Measurements from ENCODE around the gene C10orf105. TPM values are rescaled to one million over a fixed set of nuclear protein-coding genes. Genes with fewer than 3 reads are reported as not detected.

The C10orf105 gene
- total and polyA plus RNA-seq, 2 of the 13 experiments (the other 11 are each of a cell fraction or from before 2014, with no cell fraction given) = not detected

DNA sequence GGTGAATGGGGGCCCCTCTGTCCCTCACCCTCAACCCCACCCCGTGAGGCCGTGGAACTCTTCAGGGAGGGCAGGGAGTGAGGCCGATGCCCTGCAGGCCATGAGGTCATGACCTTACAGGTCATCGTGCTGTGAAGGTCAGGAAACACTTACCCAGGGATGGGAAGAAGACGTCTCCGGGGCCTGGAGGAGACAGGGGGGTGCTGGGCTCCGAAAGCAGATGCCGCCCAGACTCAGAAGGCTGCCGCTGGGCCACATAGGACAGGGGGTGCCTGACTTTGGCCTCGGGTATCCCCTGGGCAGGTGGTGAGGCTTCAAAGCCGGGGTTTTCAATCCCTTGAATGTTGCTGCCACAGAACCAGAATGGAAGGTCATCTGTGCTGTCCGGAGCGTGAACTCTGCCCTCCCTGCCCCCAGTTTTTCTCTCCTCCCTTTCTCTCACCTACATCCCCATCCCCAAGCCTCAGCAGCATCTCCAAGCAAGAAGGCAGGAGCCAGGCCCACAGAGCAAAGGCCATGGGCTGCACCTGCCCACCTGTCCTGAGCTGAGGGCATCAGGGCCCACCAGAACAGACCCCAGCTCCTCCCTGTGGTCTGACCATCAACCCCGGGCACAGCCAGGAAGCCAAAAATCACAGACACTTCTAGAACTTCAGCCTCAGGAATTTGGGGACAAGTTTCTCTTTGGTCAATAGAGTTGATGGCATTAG lies 32.1 kb upstream of the C10orf105 start (continued):
- TF ChIP-seq, protein P1, sequence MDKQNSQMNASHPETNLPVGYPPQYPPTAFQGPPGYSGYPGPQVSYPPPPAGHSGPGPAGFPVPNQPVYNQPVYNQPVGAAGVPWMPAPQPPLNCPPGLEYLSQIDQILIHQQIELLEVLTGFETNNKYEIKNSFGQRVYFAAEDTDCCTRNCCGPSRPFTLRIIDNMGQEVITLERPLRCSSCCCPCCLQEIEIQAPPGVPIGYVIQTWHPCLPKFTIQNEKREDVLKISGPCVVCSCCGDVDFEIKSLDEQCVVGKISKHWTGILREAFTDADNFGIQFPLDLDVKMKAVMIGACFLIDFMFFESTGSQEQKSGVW (CRISPR knock-in tag; IDR thresholded peaks at IDR 0.05; ENCODE audit: borderline replicate concordance) = no peak
- TF ChIP-seq ZMYM3 (CRISPR knock-in tag; IDR thresholded peaks at IDR 0.05) = no peak
- no peak for TF ChIP-seq NFIC (IDR thresholded peaks at IDR 0.05; ENCODE audit: low read length)
- no peak for TF ChIP-seq EED (CRISPR knock-in tag; IDR thresholded peaks at IDR 0.05)

- DNase-seq (ENCODE audit: low spot score) (no peak), ATAC-seq (no peak), FAIRE-seq (no peak)
- WGBS (ENCODE audit: low lambda C conversion rate) = 42% methylated on average over 5 of the region's 5 CpGs
- Histone ChIP-seq H4K20me1 (ENCODE audit: insufficient read depth, low read length) (no peaks in the 10 kb centered on the region), H3K4me1 (ENCODE audit: insufficient read depth, low read length) (peaks cover 57% of the 10 kb centered on the region), H3K4me3 (replicated peaks in 1 of 3; ENCODE audit: insufficient read depth in 1 of 3, low read depth in 2 of 3, low read length in 3 of 3) (no peak overlapping the region), H2AFZ (ENCODE audit: low read length) (no peak overlapping the region), H3K4me2 (ENCODE audit: low read depth, low read length) (no peak overlapping the region), H3K9ac (ENCODE audit: insufficient read depth, low read depth, low read length) (no peak overlapping the region), H3K79me2 (ENCODE audit: insufficient read depth, low read length) (no peaks in the 10 kb centered on the region), H3K27me3 (ENCODE audit: control insufficient read depth in 1 of 2, insufficient read depth in 2 of 2, low read length in 2 of 2) (peaks cover 3 to 27% of the 10 kb centered on the region in 2 experiments; a peak in 3 of 5 replicates), H3K27ac (ENCODE audit: extremely low read length, insufficient read depth, low read length) (no peak overlapping the region), H3K36me3 (replicated peaks in 1 of 2; ENCODE audit: control insufficient read depth in 1 of 2, insufficient read depth in 2 of 2, low read length in 2 of 2) (no peaks in the 10 kb centered on the region), H3K9me3 (ENCODE audit: low read length) (no peaks in the 10 kb centered on the region)
- ChIA-PET CTCF (ENCODE audit: low intra/inter-chr PET ratio, low total read pairs) (no interaction called here), POLR2A (no interaction called here)
- in situ Hi-C loops (cut with HindIII; ENCODE audit: extremely low pct_ligation_motif_present, low pct_unique_long_range_greater_than_20kb) = no loop called here
- intact Hi-C loops (cut with micrococcal nuclease; ENCODE audit: unreplicated experiment) = no loop called here
- BruUV-seq (replicated peaks) = no TSS peak
- TF ChIP-seq NKX3-1 (CRISPR knock-in tag; IDR thresholded peaks at IDR 0.05) (no peak), ZNF317 (CRISPR knock-in tag; IDR thresholded peaks at IDR 0.05) (no peak), SMAD3 (CRISPR knock-in tag; IDR thresholded peaks at IDR 0.05) (no peak), PHF8 (CRISPR knock-in tag; IDR thresholded peaks at IDR 0.05) (no peak), SP140L (CRISPR knock-in tag; IDR thresholded peaks at IDR 0.05; ENCODE audit: borderline replicate concordance) (no peak), THYN1 (CRISPR knock-in tag; IDR thresholded peaks at IDR 0.05; ENCODE audit: borderline replicate concordance, low read depth) (no peak), EEA1 (CRISPR knock-in tag; IDR thresholded peaks at IDR 0.05; ENCODE audit: borderline replicate concordance) (no peak), ZSCAN29 (CRISPR knock-in tag; conservative IDR thresholded peaks at IDR 0.05) (no peak), SRSF9 (IDR thresholded peaks at IDR 0.05; ENCODE audit: borderline replicate concordance, insufficient read depth, low read depth, low read length, poor library complexity, severe bottlenecking) (no peak), ATM (IDR thresholded peaks at IDR 0.05; ENCODE audit: borderline replicate concordance) (no peak), SNAI1 (CRISPR knock-in tag; IDR thresholded peaks at IDR 0.05; ENCODE audit: borderline replicate concordance) (no peak), ATAD3A (CRISPR knock-in tag; IDR thresholded peaks at IDR 0.05) (no peak), ZKSCAN8 (CRISPR knock-in tag; IDR thresholded peaks at IDR 0.05; ENCODE audit: borderline replicate concordance) (no peak), CEBPZ (IDR thresholded peaks at IDR 0.05; ENCODE audit: low read length) (no peak)
- TF ChIP-seq, protein P2, sequence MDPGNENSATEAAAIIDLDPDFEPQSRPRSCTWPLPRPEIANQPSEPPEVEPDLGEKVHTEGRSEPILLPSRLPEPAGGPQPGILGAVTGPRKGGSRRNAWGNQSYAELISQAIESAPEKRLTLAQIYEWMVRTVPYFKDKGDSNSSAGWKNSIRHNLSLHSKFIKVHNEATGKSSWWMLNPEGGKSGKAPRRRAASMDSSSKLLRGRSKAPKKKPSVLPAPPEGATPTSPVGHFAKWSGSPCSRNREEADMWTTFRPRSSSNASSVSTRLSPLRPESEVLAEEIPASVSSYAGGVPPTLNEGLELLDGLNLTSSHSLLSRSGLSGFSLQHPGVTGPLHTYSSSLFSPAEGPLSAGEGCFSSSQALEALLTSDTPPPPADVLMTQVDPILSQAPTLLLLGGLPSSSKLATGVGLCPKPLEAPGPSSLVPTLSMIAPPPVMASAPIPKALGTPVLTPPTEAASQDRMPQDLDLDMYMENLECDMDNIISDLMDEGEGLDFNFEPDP (CRISPR knock-in tag; conservative IDR thresholded peaks at IDR 0.05) = no peak
Observed at GRCh38 chr10:71750986-71751385, 31.4 kb upstream of the C10orf105 start.
